ENCODE data around the gene OCIAD2. TPM values are rescaled to one million over a fixed set of nuclear protein-coding genes. Genes with fewer than 3 reads are reported as not detected.
"Not testable (repeated sequence)": the region's sequence is repeated elsewhere in the genome, so short reads cannot be mapped to it uniquely, and the experiment has no call there.

OCIAD2 gene
- total RNA-seq, 1 donor from 2014 or later = 66.7 TPM

GRCh38 chr4:48907706-48908477 is 1.3 kb upstream of the OCIAD2 start:
- DNase-seq (ENCODE audit: low read depth) = no peak

DNA sequence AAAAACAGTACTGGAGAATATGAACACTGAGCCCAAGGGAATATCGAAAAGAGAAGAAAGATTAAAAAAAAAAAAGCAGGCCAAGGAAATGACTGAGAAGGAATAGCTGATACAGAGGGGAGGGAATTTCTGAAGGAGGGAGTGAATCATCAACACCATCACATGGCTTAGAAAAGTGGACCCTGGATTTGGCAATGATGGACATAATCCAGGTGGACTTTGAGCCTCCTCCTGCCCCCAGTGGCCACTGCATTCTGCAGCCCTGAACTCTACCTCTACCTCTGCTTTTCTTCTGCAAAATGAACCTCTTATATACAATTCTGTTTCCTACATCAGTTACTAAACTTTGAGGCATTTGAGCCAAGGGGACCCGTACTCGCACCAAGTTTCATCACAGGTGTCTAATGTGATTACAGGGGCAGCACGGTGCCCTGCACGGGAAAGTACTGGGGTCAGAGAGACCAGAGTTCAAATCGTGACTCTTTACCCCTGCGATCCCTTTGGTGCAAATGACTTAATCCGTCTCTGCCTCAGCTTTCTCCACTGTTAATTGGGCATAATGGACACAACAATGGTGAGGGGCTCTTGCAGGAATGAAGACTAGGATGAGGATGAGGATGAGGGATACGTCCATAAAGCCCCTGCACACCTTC is 1.1 kb downstream of the OCIAD2 start:
- peak; percentile 90 for DNase-seq (ENCODE audit: low read depth)

- DNase-seq (ENCODE audit: low read depth) = no peak
These were observed 1.9 kb downstream of the OCIAD2 start for GRCh38 chr4:48904541-48905142.

DNA sequence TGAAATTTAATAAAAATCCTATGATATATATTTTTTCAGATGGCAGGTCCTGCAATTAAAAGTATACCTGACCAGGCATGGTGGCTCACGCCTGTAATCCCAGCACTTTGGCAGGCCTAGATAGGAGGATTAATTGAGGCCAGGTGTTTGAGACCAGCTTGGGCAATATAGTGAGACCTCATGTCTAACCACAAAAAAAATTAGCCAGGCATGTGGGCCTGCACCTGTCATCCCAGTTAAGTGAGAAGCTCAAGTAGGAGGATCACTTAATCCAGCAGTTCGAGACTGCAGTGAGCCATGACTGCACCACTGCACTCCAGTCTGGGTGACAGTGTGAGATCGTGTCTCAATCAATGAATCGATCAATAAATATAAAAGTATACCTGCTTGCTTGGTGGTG is 2.5 kb downstream of the OCIAD2 start:
- DNase-seq (ENCODE audit: low read depth) = no peak

GRCh38 chr4:48902266-48902665 is 4.3 kb downstream of the OCIAD2 start:
- peak; percentile 25 for DNase-seq (ENCODE audit: low read depth)

GRCh38 chr4:48901196-48901595 is 5.4 kb downstream of the OCIAD2 start:
- DNase-seq (ENCODE audit: low read depth) = no peak

DNA sequence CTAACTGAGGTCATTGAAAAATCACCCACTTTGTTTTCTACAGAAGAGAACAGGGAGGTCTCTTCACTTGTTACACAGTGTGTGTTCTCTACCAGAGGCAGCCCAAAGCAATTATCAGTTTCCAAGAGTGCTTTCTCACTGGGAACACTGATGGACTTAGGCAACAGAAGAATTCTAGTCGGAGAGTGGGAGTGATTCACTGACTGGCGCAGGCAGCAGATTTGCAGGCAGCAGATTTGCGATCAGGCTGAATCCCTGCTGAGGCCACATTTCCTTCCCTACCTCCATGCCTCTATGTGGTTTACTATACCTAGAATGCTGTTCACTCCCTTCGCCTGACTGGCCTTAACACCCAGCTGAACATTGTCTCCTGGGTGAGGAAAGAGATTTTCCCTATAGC is 6.6 kb downstream of the OCIAD2 start:
- no peak for DNase-seq (ENCODE audit: low read depth)

DNA sequence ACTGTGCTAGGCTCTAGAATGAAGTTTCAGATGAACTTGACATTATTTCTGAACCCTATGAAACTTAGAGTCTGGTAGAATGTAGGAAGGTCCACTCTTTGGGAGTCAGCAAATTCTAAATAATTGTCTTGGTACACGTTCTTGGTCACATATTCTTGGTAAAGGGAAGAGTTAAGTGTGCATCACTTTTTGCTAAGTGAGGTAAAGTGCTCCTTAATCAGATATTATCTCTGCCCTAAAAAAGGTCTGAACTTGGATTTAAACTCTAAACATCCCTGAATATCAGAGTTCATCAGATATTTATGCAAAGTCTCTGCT is 7.2 kb downstream of the OCIAD2 start:
- no peak for DNase-seq (ENCODE audit: low read depth)

GRCh38 chr4:48898733-48899431 is 7.7 kb downstream of the OCIAD2 start:
- DNase-seq (ENCODE audit: low read depth) = no peak

GRCh38 chr4:48896845-48897244 is 9.7 kb downstream of the OCIAD2 start:
- no peak for DNase-seq (ENCODE audit: low read depth)

DNA sequence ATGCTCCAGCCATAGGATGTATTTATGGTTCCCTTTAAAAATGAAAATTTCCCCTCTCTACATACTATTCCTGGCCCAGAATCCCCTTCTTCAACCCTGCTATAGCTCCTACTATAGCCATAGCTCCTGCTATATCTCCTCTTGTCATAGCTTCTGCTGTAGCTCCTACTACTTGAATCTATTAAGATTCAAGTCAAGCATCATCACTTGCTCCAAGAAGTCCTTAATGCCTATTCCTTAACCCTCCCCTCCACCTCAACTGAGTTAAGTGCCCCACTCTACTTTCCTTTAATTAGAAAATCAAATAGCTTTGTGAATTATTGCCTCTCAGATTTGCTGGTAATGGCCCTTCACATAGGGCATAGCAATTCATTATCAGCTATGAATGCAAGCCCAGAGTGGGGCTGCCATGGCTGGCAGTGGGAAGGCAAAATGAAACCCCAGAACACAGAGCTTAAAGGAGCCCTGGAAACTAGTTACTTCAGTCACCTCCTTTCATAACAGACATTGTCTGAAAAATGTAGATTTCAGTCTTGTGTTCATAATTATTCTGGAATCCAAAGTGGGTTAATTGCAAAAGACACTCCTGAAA is 15.4 kb downstream of the OCIAD2 start:
- DNase-seq (ENCODE audit: low read depth) = no peak

DNA sequence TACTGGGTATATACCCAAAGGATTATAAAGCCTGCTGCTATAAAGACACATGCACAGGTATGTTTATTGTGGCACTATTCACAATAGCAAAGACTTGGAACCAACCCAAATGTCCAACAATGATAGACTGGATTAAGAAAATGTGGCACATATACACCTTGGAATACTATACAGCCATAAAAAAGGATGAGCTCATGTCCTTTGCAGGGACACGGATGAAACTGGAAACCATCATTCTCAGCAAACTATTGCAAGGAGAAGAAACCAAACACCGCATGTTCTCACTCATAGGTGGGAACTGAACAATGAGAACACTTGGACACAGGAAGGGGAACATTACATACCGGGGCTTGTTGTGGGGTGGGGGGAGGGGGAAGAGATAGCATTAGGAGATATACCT is 16.8 kb downstream of the OCIAD2 start:
- not testable (repeated sequence) for DNase-seq (ENCODE audit: low read depth)

DNA sequence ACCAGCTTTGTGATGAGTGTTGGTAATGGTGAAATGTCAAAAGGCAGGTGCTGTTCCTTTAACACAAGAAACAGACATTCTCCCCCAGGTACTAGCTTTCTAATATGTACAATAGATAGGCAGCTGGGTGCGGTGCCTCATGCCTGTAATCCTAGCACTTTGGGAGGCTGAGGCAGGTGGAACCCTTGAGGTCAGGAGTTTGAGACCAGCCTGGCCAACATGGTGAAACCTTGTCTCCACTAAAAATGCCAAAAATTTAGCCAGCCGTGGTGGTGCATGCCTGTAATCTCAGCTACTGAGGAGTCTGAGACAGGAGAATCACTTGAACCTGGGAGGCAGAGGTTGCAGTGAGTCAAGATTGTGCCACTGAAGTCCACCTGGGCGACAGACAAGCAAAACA is 24.9 kb downstream of the OCIAD2 start:
- not testable (repeated sequence) for DNase-seq (ENCODE audit: low read depth)

DNA sequence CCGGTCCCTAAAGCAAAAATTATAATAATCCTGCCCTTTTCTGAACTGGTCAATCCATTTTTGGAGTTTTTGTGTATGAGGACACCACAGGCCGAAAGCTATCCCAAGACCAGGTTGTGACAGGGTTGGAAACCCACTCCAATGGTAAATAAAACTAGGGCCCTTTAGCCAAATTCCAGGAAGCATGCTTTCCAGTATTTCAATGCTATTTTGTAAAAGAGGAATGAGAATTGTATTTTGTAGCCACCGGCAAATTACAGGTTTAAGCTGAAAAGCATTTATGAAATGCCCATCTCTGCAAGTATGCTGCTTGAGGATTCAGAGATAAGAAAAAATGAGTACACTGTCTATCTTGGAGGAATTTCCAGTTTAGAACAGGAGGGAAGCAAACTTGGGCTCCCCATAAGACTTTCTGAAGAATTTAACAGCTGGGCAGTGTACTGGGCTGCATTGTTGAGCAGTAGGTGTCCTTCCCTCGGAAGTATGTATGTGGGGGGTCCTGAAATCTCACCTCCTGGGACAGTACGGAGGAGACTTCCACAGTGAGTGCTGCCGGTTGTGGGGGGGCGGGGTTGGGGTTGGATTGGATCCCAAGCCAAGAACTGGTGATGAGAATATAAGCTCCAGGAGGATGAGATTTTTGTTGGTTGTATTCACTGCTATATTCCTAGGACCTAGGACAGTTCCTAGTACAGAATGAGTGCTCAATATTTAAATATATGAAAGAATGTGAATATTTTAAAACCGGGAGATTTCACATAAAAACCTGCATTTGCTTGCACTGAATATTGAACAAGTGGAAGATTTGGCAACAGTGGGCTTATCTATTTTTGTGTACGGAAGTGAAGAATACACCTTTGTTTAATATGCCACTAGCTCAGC is 26.8 kb downstream of the OCIAD2 start:
- DNase-seq (ENCODE audit: low read depth) = no peak

DNA sequence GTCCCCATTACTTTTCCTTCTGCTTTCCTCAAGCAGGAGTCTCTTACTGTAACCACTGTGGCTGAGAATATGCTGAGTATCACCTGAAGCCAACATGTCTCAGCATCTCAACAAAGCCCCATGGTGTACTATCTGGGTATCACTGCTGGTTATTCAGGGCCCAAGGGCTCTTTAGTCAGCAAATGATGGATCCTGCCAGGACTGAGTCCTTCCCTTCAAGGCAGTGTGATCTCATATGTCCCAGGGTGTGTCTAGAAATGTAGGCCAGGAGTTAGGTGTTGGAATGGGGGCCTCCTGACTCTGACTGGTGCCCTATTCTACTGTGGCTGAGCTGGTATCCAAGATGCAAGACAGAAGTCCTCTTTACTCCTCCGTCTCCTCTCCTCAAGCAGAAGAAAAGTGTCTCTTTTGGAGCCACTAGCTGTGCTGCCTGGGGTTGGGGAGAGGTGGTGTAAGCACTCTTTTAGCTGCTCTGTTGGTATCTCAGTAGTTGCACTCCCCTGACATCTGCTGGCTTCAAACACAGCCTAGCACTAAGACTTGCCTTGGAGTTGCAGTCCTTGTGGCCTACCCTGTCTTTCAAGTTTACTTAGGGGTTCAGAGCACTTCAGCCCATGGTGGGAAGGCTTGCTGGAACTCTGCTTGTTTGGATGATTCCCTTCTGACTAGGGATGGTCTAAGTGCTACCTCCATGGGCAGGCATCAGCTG is 28.6 kb downstream of the OCIAD2 start:
- DNase-seq (ENCODE audit: low read depth) = no peak

GRCh38 chr4:48864696-48865095 is 41.9 kb downstream of the OCIAD2 start:
- not testable (repeated sequence) for DNase-seq (ENCODE audit: low read depth)

DNA sequence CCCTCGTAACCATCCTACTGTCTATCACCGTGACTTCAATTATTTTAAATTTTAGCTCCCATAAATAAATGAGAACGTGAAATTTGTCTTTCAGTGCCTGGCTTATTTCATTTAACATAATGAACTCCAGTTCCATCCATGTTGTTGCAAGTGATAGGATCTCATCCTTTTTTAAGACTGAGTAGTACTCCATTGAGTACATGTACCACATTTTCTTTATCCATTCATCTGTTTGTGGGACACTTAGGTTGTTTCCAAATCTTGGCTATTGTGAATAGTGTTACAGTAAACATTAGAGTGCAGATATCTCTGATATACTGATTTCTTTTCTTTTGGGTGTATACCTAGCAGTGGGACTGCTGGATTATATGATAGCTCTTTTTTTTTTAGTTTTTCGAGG is 42.8 kb downstream of the OCIAD2 start:
- DNase-seq (ENCODE audit: low read depth) = no peak

- DNase-seq (ENCODE audit: low read depth) = no peak
These were observed 43.9 kb downstream of the OCIAD2 start for GRCh38 chr4:48862661-48863060.

DNA sequence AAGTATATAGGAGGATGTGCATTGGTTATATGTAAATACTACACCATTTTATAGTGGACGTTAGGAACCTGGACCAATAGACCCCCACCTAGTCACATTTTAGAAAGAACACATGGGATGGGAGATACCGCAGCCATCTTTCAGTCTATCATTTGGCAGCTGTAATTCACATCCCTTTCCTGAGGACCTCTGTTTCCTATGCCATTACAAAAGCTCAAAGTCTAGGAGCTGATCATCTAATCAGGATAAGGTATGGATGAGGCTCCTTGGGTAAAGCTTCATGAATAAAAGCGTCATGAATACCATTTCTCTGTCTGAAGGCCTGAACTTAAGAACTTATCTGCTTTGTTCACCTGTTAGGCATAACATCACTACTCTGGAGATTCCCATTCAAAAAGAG is 44.5 kb downstream of the OCIAD2 start:
- no peak for DNase-seq (ENCODE audit: low read depth)

- peak; percentile 2 for DNase-seq (ENCODE audit: low read depth)
These were observed 48.4 kb downstream of the OCIAD2 start for GRCh38 chr4:48858130-48858529.

DNA sequence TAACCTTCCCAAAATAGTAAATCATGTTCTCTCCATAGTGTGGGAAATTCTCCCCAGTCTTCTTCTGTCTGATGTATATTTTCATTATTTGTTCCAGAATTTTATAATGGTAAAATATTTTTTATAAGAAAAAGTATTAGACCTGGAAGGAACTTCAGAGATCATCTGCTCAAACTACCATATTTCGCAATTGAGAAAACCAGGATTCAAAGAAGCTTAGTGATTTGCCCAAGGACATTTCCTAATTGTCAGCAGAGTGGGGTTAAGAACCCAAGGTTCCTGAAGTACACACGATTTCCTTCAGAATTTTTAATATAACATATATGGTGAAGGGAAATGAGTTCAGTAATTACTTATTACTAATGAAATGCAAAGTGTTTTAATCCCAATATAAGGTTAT is 51.6 kb downstream of the OCIAD2 start:
- DNase-seq (ENCODE audit: low read depth) = peak; percentile 8

All from renal cortical epithelial cell (primary cell).